ENCODE data around the gene LEKR1.

LEKR1 gene

DNA sequence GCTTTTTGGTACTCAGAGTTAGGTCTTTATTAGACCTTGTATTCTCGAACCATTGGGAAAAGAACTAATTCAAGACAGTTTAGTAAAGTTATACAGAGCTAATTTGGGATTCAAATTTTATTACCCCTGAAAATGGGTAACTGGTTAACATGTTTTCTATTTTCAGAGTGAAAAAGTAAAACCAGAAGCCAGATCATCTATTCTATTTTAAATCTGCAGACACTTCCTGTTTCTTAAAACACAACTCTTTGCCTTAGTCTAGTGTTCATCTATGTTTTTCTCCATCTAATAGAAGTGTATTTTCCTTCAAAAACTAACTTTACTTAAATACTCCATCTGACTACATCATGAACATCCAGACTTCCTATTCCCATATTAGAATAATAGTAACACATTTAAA lies 220.4 kb downstream of the LEKR1 start:
- DNase-seq (ENCODE audit: low spot score), result no peak
- in situ Hi-C loops (cut with MboI; ENCODE audit: low sequenced_read_pairs, unreplicated experiment), result no loop called here
- TF ChIP-seq, protein P1, sequence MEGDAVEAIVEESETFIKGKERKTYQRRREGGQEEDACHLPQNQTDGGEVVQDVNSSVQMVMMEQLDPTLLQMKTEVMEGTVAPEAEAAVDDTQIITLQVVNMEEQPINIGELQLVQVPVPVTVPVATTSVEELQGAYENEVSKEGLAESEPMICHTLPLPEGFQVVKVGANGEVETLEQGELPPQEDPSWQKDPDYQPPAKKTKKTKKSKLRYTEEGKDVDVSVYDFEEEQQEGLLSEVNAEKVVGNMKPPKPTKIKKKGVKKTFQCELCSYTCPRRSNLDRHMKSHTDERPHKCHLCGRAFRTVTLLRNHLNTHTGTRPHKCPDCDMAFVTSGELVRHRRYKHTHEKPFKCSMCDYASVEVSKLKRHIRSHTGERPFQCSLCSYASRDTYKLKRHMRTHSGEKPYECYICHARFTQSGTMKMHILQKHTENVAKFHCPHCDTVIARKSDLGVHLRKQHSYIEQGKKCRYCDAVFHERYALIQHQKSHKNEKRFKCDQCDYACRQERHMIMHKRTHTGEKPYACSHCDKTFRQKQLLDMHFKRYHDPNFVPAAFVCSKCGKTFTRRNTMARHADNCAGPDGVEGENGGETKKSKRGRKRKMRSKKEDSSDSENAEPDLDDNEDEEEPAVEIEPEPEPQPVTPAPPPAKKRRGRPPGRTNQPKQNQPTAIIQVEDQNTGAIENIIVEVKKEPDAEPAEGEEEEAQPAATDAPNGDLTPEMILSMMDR (IDR thresholded peaks at IDR 0.05; ENCODE audit: borderline replicate concordance, control extremely low read depth, extremely low read depth, insufficient read depth, missing control alignments), result no peak

DNA sequence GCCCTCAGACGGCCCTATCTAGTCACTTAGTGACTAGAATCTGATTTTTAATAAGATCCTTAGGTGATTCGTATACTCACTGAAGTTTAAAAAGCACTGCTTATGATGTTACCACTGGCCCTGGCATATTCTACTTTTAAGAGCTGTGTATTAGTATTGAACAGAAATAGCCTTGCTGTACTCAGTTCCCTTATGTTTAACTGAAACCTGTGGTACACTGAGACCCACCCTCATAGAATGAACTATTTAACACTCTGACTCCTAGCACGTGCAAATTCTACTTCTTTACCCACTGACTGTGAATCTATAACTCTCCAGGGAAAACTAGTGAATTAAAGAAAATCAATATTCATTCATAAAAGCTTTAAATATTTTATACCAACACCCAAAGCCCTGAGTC lies 224.9 kb downstream of the LEKR1 start:
- in situ Hi-C loops (cut with MboI; ENCODE audit: low sequenced_read_pairs, unreplicated experiment), result loop anchor here (10.0 kb wide), 1 partner anchor 216 kb away; no protein-coding TSS in a partner anchor
- TF ChIP-seq, protein P1 (IDR thresholded peaks at IDR 0.05; ENCODE audit: borderline replicate concordance, control extremely low read depth, extremely low read depth, insufficient read depth, missing control alignments), result no peak
- no peak for DNase-seq (ENCODE audit: low spot score)

DNA sequence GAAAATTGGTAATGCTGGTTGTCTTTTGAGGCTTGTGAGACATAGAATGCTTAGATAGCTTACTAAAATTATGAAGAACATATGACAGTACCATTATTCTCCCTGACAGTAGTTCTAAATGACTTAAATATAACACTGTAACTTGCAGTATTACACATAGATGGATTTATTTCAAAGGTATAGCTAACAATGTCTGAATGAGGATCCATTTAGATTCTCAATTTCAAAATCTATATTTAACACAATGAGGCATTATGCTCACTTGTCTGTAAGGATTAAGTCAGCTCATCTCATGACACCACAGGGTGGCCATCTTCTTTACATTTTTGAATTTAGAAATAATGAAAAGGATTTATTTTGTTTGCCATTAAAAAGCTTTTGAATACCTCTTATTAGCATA lies 225.4 kb downstream of the LEKR1 start:
- TF ChIP-seq, protein P1 (IDR thresholded peaks at IDR 0.05; ENCODE audit: borderline replicate concordance, control extremely low read depth, extremely low read depth, insufficient read depth, missing control alignments), result no peak
- no peak for DNase-seq (ENCODE audit: low spot score)
- in situ Hi-C loops (cut with MboI; ENCODE audit: low sequenced_read_pairs, unreplicated experiment), result loop anchor here (10.0 kb wide), 1 partner anchor 217 kb away; no protein-coding TSS in a partner anchor

DNA sequence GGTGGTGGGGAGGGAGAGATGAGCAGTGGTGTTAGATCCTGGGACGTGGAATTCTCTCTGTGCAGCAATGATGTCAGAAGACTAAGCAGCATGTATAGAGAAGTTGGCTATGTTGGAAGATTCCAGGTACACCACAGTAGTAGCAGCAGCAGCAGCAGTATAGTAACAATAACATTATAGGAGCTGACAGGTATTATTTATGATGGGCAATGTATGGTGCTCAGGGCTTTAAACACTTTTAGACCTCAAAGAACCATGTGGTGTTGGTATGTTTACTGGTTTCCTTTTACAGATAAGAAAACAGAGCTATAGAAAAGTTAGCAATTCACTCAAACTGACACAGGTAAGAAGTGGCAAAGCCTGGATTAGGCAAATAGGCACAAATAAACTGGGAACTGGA lies 229.9 kb downstream of the LEKR1 start:
- TF ChIP-seq, protein P1 (IDR thresholded peaks at IDR 0.05; ENCODE audit: borderline replicate concordance, control extremely low read depth, extremely low read depth, insufficient read depth, missing control alignments), result no peak
- in situ Hi-C loops (cut with MboI; ENCODE audit: low sequenced_read_pairs, unreplicated experiment), result loop anchor here (10.0 kb wide), 1 partner anchor 221 kb away; no protein-coding TSS in a partner anchor
- DNase-seq (ENCODE audit: low spot score), result no peak

DNA sequence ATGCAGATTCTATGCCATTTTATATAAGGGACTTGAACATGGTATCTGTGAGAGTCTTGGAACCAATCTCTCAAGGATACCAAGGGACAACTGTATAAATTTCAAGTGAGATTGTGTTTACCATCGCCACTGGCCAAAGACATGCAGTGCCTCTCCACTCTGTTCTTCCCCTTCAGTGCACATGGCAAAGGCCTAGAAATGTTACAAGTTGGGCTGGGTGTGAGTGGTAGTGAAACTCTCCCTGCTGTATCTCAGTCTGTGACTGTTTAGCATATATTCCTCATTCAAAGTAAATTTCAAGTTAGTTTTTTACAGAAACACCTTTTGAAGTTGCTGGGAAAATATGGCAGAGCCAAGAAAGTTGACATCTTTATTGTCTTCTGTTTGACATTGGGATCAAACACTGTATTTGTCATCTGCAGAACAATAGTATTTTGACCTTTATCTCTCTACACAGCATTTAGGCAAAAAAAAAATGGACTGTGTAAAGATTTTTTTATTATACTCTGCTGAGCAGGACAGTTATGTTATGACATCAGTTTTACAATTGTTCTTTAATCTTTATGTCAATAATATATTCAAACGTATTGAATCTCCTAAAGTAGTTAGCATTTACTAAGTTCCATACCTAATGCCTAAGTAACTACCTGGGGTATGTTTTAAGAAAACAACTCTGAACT lies 232.4 kb downstream of the LEKR1 start:
- TF ChIP-seq, protein P1 (IDR thresholded peaks at IDR 0.05; ENCODE audit: borderline replicate concordance, control extremely low read depth, extremely low read depth, insufficient read depth, missing control alignments), result no peak
- in situ Hi-C loops (cut with MboI; ENCODE audit: low sequenced_read_pairs, unreplicated experiment), result loop anchor here (10.0 kb wide), 1 partner anchor 224 kb away; no protein-coding TSS in a partner anchor
- DNase-seq (ENCODE audit: low spot score), result no peak

DNA sequence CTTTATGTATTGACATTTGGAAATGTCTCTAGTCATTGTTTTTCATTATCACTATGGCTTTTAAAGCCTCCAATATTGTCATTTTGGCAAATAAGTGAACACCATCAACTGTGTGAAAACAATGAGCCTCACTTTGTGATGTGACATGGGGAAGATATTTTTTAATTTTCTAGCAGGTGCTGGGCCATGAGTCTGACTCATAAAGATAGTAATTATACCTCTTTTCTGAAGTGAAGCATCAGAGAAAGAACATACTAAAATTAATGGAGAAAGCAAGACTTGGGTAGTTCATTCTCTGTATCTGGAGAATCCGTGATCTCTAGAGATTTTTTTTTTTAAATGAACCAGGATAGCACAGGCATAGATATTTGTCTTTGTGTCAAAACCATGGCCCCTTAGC lies 233.0 kb downstream of the LEKR1 start:
- no peak for DNase-seq (ENCODE audit: low spot score)
- in situ Hi-C loops (cut with MboI; ENCODE audit: low sequenced_read_pairs, unreplicated experiment), result loop anchor here (10.0 kb wide), 1 partner anchor 224 kb away; no protein-coding TSS in a partner anchor
- TF ChIP-seq, protein P1 (IDR thresholded peaks at IDR 0.05; ENCODE audit: borderline replicate concordance, control extremely low read depth, extremely low read depth, insufficient read depth, missing control alignments), result no peak
